Measurements from ENCODE around the gene LYPD1.

The LYPD1 gene

GRCh38 chr2:132599556-132599955, 70.4 kb downstream of the LYPD1 start:
- no peak for DNase-seq
- no peaks in the 10 kb centered on the region for H3K36me3 ChIP-seq
- H3K9me3 ChIP-seq (ENCODE audit: severe bottlenecking): peaks cover 6% of the 10 kb centered on the region
- H3K27ac ChIP-seq: no peak overlapping the region
- no peak for TF ChIP-seq CTCF (IDR thresholded peaks at IDR 0.05; ENCODE audit: low read depth, low read length)
- no peaks in the 10 kb centered on the region for H3K27me3 ChIP-seq (ENCODE audit: insufficient read depth, low read depth, severe bottlenecking)
- no peak overlapping the region for H3K4me3 ChIP-seq (ENCODE audit: low read depth, low read length)

- no peak for TF ChIP-seq CTCF (IDR thresholded peaks at IDR 0.05; ENCODE audit: low read depth, low read length)
- no peak overlapping the region for H3K4me3 ChIP-seq (ENCODE audit: low read depth, low read length)
Observed at GRCh38 chr2:132598536-132598935, 71.5 kb downstream of the LYPD1 start.

DNA sequence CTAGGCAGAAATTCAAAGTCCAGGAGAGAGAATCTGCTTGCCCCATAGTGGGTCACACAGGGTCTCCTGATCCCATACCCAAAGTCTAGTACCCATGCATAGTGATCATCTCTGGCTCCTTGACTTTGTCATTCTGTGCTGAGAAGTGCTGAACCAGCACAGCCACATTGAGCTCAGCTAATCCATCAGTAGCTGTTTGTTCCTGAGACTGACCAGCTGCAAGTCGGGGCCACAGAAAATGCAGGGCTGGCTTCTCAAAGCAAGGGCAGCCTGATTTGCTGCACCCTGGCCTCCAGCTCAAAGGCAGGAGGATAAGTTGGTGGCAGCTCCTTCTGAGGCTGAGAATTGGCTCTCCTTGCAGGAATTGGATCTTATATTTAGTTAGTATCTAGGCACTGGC, 72.2 kb downstream of the LYPD1 start:
- Histone ChIP-seq H3K27me3 (ENCODE audit: insufficient read depth, low read depth, severe bottlenecking) (no peaks in the 10 kb centered on the region), H3K27ac (no peak overlapping the region), H3K9me3 (ENCODE audit: severe bottlenecking) (peaks cover 6% of the 10 kb centered on the region), H3K4me3 (ENCODE audit: low read depth, low read length) (no peak overlapping the region), H3K36me3 (no peaks in the 10 kb centered on the region)
- DNase-seq: no peak
- TF ChIP-seq CTCF (IDR thresholded peaks at IDR 0.05; ENCODE audit: low read depth, low read length): no peak

More at GRCh38 chr2:132598536-132598935, 71.5 kb downstream of the LYPD1 start:
- Histone ChIP-seq H3K9me3 (ENCODE audit: severe bottlenecking) (peaks cover 6% of the 10 kb centered on the region), H3K27ac (no peak overlapping the region), H3K36me3 (no peaks in the 10 kb centered on the region), H3K27me3 (ENCODE audit: insufficient read depth, low read depth, severe bottlenecking) (no peaks in the 10 kb centered on the region)
- no peak for DNase-seq

GRCh38 chr2:132597166-132597565, 72.8 kb downstream of the LYPD1 start:
- H3K36me3 ChIP-seq: no peaks in the 10 kb centered on the region
- no peak overlapping the region for H3K27ac ChIP-seq
- no peak for DNase-seq
- no peak overlapping the region for H3K4me3 ChIP-seq (ENCODE audit: low read depth, low read length)
- no peak for TF ChIP-seq CTCF (IDR thresholded peaks at IDR 0.05; ENCODE audit: low read depth, low read length)
- H3K9me3 ChIP-seq (ENCODE audit: severe bottlenecking): peaks cover 6% of the 10 kb centered on the region
- H3K27me3 ChIP-seq (ENCODE audit: insufficient read depth, low read depth, severe bottlenecking): no peaks in the 10 kb centered on the region

GRCh38 chr2:132595693-132596092, 74.3 kb downstream of the LYPD1 start:
- no peak for DNase-seq
- Histone ChIP-seq H3K9me3 (ENCODE audit: severe bottlenecking) (peaks cover 6% of the 10 kb centered on the region), H3K27ac (no peak overlapping the region), H3K4me3 (ENCODE audit: low read depth, low read length) (no peak overlapping the region), H3K27me3 (ENCODE audit: insufficient read depth, low read depth, severe bottlenecking) (no peaks in the 10 kb centered on the region), H3K36me3 (no peaks in the 10 kb centered on the region)
- no peak for TF ChIP-seq CTCF (IDR thresholded peaks at IDR 0.05; ENCODE audit: low read depth, low read length)

- no peak for DNase-seq
- Histone ChIP-seq H3K9me3 (ENCODE audit: severe bottlenecking) (peaks cover 6% of the 10 kb centered on the region), H3K36me3 (no peaks in the 10 kb centered on the region), H3K4me3 (ENCODE audit: low read depth, low read length) (no peak overlapping the region), H3K27me3 (ENCODE audit: insufficient read depth, low read depth, severe bottlenecking) (no peaks in the 10 kb centered on the region), H3K27ac (no peak overlapping the region)
- no peak for TF ChIP-seq CTCF (IDR thresholded peaks at IDR 0.05; ENCODE audit: low read depth, low read length)
Observed at GRCh38 chr2:132595186-132595585, 74.8 kb downstream of the LYPD1 start.
